Inflammatory macrophage (primary cell): ENCODE data around the gene RHBDF1.

Experiments used
- DNase-seq, 2 donors: peaks; one replicate each; pipeline ENCODE4 v3.0.0-alpha.2; 2020 to 2022

Gene RHBDF1

GRCh38 chr16:92431-93339 lies 20.3 kb upstream of the RHBDF1 start:
- DNase-seq, result no peak

DNA sequence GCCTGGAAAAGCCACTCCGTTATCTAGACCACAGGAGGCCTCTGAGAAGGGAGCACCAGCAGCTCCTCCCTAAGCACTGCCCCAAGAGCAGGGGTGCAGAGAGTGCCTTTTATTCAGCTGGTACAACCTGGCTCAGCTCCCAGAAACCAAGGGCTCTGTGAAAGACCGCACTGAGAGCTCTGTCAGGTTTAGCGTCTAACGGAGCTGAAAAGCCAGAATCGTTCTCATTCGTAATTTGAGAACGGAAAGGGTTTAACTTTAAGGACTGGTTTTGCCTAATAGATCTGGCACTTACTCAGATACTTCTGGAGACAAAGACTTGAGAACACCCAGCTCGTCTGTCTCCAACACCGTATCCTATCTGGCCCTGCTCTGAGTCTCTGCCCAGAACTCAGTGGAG lies 19.1 kb upstream of the RHBDF1 start:
- DNase-seq, result no peak

GRCh38 chr16:89391-90302 lies 17.2 kb upstream of the RHBDF1 start:
- DNase-seq, result no peak

- no peak for DNase-seq
These were observed 16.2 kb upstream of the RHBDF1 start for GRCh38 chr16:88613-89012.

GRCh38 chr16:86483-86952 lies 14.1 kb upstream of the RHBDF1 start:
- no peak for DNase-seq

- no peak for DNase-seq
These were observed 13.4 kb upstream of the RHBDF1 start for GRCh38 chr16:85865-86264.

DNA sequence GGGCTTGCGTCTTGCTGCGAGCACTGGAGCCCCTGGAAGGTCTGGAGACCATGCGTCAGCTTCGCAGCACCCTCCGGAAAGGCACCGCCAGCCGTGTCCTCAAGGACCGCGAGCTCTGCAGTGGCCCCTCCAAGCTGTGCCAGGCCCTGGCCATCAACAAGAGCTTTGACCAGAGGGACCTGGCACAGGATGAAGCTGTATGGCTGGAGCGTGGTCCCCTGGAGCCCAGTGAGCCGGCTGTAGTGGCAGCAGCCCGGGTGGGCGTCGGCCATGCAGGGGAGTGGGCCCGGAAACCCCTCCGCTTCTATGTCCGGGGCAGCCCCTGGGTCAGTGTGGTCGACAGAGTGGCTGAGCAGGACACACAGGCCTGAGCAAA lies 13.0 kb upstream of the RHBDF1 start:
- DNase-seq, result no peak

- peak; percentile 90 to 96 for DNase-seq
These were observed 12.4 kb upstream of the RHBDF1 start for GRCh38 chr16:84718-85406.

DNA sequence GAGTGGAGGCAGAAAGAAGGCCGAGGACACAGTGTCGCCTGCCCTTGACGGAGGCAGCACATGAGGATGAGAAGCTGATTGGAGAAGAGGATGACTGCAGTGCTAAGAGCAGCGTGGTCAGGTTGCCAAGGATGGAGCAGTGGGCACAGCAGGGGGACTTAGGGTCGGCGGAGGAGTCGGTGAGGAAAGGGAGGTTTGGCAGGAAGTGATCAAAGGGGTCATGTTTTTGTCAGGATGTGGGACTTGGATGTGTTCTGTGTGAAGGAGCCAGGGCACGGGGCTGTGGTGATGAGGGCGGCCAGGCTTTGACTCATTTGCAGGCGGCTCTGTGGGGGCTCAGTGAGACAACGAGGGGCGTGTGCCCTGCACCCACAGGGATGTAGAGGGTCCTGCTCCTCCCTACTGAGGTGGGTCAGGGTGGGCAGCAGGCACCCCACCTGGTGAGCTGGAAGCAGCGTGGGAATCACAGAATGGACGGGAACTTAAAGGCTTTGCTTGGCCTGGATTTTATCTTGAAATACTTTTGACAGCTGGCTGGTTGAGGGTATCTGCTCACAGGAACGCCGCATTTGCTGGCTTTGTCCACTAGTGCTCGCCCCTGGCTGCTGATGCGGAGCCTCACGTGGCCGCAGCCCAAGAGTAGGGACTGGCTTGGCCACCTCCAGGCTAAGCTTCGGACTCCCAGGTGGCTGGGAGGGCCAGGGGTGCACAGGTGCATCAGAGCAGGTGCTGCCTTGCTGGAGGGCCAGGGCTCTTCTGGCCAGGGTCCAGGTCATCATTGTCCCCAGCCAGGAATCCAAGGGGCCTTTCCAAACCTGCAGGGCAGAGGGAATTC lies 11.6 kb upstream of the RHBDF1 start:
- peak; percentile 34 to 56 for DNase-seq

DNA sequence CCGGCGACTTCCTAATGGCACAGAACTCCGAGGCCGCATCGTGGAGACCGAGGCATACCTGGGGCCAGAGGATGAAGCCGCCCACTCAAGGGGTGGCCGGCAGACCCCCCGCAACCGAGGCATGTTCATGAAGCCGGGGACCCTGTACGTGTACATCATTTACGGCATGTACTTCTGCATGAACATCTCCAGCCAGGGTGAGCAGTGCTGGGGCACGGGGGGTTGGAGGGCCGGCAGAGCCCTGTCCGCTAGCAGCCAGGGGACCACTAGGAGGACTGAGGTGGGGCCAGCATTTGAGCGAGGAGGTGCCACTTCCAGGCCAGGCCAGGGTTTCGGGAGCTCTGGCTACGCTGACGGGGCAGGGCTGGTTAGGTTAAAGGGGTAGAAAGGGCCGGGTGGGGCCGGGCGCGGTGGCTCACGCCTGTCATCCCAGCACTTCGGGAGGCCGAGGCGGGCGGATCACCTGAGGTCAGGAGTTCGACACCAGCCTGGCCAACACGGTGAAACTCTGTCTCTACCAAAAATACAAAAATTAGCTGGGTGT lies 10.7 kb upstream of the RHBDF1 start:
- DNase-seq, result no peak

GRCh38 chr16:79151-80054 lies 7.0 kb upstream of the RHBDF1 start:
- peak; percentile 53 to 85 for DNase-seq

- DNase-seq, result peak in 1 of 2 donors; percentile 19
These were observed 6.2 kb upstream of the RHBDF1 start for GRCh38 chr16:78444-79150.

GRCh38 chr16:77807-78443 lies 5.5 kb upstream of the RHBDF1 start, which contains the start of gene MPG:
TSS of gene MPG (plus strand) at chr16:78225. CDS start at chr16:78310, 85 bp downstream.
- peak; percentile 77 to 89 for DNase-seq

DNA sequence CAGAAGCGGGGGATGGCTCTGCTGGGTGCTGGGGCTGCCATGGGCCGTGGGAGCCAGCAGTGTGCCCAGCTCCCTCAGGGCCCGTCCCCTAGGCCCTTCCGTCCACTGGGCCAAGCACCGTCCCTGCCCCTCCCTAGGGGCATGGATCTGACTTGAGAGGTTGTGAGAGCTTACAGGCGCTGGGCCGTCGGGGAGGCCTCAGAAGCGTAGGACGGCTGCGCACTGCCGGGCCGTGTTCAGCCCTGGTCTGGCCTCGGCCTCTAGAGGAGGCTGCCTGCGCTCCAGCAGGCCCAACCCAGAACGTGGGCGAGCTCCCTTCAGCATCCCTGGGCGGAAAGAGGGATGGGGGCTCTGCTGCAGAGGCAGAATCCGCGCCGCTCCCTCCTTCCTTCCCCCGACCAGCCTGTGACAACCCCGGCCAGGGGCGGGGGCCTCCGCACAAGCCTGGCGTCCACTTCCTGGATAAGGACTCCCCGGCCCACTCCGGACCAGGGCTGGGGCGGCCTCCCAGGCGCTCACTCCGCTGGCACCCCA lies 4.9 kb upstream of the RHBDF1 start:
- DNase-seq, result peak; percentile 37 to 59

- DNase-seq, result peak in 1 of 2 donors; percentile 34
These were observed 4.3 kb upstream of the RHBDF1 start for GRCh38 chr16:76535-77272.

- peak; percentile 68 to 86 for DNase-seq
These were observed 3.4 kb upstream of the RHBDF1 start for GRCh38 chr16:75580-76501.
